ACHN (cell line): ENCODE data around the gene ID1.

Experiments
- DNase-seq: peaks from one replicate; pipeline ENCODE4 v3.0.0-alpha.2; 2015
- in situ Hi-C: cut with HindIII; loops from 2 replicates; pipeline ENCODE4 v1.10.0; 2017; ENCODE audit warnings: low sequenced_read_pairs, low pct_ligation_motif_present, low pct_unique_long_range_greater_than_20kb

The ID1 gene

GRCh38 chr20:31605031-31605901, at the start of gene ID1:
Gene ID1 (plus strand): TSS chr20:31605289. CDS start chr20:31605388, 99 bp downstream.
- DNase-seq, result peak; percentile 92
- in situ Hi-C loops, result no loop called here

GRCh38 chr20:31559704-31560093, 45.4 kb upstream of the ID1 start:
- in situ Hi-C loops, result no loop called here
- no peak for DNase-seq

- peak; percentile 77 for DNase-seq
- in situ Hi-C loops, result no loop called here
Measured at GRCh38 chr20:31560094-31560745, 44.9 kb upstream of the ID1 start.

- in situ Hi-C loops, result no loop called here
Measured at GRCh38 chr20:31560746-31561598, 44.1 kb upstream of the ID1 start.

GRCh38 chr20:31562241-31562640, 42.8 kb upstream of the ID1 start:
- no peak for DNase-seq
- in situ Hi-C loops, result no loop called here

More at GRCh38 chr20:31560746-31561598, 44.1 kb upstream of the ID1 start:
- peak; percentile 95 for DNase-seq

GRCh38 chr20:31564284-31564683, 40.8 kb upstream of the ID1 start:
- no peak for DNase-seq
- in situ Hi-C loops, result no loop called here

GRCh38 chr20:31565699-31566318, 39.3 kb upstream of the ID1 start:
- in situ Hi-C loops, result no loop called here
- no peak for DNase-seq

- in situ Hi-C loops, result no loop called here
- no peak for DNase-seq
Measured at GRCh38 chr20:31566319-31566657, 38.8 kb upstream of the ID1 start.

GRCh38 chr20:31566658-31567379, 38.3 kb upstream of the ID1 start:
- in situ Hi-C loops, result no loop called here
- no peak for DNase-seq

GRCh38 chr20:31567380-31567720, 37.7 kb upstream of the ID1 start:
- DNase-seq, result no peak
- in situ Hi-C loops, result no loop called here

GRCh38 chr20:31568041-31568731, 36.9 kb upstream of the ID1 start:
- in situ Hi-C loops, result no loop called here
- no peak for DNase-seq

- in situ Hi-C loops, result no loop called here
- DNase-seq, result no peak
Measured at GRCh38 chr20:31568773-31569162, 36.3 kb upstream of the ID1 start.

- in situ Hi-C loops, result no loop called here
- DNase-seq, result peak; percentile 37
Measured at GRCh38 chr20:31569163-31570020, 35.7 kb upstream of the ID1 start.

GRCh38 chr20:31570021-31570463, 35.0 kb upstream of the ID1 start:
- DNase-seq, result no peak
- in situ Hi-C loops, result no loop called here

- in situ Hi-C loops, result no loop called here
- no peak for DNase-seq
Measured at GRCh38 chr20:31570735-31571617, 34.1 kb upstream of the ID1 start.
